ENCODE results near the gene TTLL8. TPM values are rescaled to one million over a fixed set of nuclear protein-coding genes. Genes with fewer than 3 reads are reported as not detected.

Gene TTLL8
- polyA plus RNA-seq, 1 experiment, result not detected

DNA sequence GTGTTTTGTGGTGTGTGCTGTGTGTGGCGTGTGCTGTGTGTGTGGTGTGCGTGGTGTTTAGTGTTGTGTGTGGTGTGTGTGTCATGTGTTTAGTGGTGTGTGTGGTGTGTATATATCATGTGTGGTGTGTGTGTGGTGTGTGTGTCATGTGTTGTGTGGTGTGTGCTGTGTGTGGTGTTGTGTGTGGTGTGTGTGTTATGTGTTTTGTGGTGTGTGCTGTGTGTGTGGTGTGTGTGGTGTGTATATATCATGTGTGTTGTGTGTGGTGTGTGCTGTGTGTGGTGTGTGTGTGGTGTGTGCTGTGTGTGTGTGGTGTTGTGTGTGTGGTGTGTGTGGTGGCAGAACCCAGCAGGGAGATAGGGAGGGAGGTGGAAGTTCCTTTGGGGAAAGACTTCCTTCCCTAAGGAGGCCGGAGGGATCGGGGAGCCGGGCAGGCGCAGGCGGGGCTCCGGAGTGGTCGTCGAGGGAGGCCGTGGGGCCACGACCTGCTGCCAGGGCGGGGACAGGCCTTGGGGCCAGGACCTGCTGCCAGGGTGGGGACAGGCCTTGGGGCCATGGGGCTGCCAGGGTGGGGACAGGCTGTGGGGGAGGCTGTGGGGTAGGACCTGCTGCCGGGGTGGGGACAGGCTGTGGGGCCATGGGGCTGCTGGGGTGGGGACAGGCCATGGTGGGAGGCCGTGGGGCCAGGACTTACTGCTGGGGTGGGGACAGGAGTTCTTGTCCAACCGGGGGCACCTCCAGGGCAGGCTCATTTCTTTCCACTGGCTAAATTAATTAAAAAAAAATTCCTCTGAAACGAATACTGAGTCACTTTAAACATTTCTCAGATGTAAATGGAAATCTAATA is 82.3 kb downstream of the TTLL8 start:
- H3K27ac ChIP-seq (ENCODE audit: low read depth, low read length), result no peak overlapping the region
- no peaks in the 10 kb centered on the region for H3K27me3 ChIP-seq (ENCODE audit: control insufficient read depth, insufficient read depth, low read length)
- H3K9me3 ChIP-seq (ENCODE audit: control insufficient read depth, insufficient read depth, low read length), result peaks cover 6% of the 10 kb centered on the region; the same call in 1 of the 2 replicates
- DNase-seq (ENCODE audit: low read depth, low spot score), result no peak
- CTCF ChIA-PET, result no interaction called here
- POLR2A ChIA-PET, result no interaction called here
- no peak overlapping the region for H3K4me3 ChIP-seq (ENCODE audit: low read depth, low read length)
- no peak for TF ChIP-seq CTCF (IDR thresholded peaks at IDR 0.05; ENCODE audit: low read depth, low read length)

DNA sequence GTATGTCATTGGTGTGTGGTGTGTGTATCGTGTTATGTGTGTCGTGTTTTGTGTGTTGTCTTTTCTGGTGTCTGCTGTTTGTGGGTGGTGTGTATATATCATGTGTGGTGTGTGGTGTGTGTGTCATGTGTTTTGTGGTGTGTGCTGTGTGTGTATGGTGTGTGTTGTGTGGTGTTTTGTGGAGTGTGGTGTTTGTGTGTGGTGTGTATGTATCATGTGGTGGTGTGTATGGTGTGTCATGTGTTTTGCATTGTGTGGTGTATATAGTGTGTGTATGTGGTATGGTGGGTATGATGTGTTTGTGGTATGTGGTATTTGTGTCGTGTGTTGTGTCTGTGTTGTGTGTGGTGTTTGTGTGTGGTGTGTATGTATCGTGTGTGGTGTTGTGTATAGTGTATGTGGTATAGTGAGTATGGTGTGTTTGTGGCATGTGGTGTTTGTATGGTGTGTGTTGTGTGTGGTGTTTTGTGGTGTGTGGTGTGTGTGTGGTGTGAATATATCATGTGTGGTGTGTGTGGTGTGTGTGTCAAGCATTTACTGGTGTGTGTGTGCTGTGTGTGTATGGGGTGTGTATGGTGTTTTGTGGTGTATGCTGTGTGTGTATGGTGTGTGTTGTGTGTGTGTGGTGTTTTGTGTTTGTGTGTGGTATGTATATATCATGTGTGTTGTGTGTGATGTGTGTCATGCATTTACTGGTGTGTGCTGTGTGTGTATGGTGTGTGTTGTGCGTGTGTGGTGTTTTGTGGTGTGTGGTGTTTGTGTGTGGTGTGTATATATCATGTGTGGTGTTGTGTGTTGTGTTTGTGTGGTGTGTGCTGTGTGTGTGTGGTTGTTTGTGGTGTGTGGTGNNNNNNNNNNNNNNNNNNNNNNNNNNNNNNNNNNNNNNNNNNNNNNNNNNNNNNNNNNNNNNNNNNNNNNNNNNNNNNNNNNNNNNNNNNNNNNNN is 84.8 kb downstream of the TTLL8 start:
- CTCF ChIA-PET, result no interaction called here
- Histone ChIP-seq H3K27me3 (ENCODE audit: control insufficient read depth, insufficient read depth, low read length) (no peaks in the 10 kb centered on the region), H3K9me3 (ENCODE audit: control insufficient read depth, insufficient read depth, low read length) (peaks cover 3% of the 10 kb centered on the region; the same call in 1 of the 2 replicates), H3K27ac (ENCODE audit: low read depth, low read length) (no peak overlapping the region), H3K4me3 (ENCODE audit: low read depth, low read length) (no peak overlapping the region)
- no peak for TF ChIP-seq CTCF (IDR thresholded peaks at IDR 0.05; ENCODE audit: low read depth, low read length)
- POLR2A ChIA-PET, result no interaction called here
- DNase-seq (ENCODE audit: low read depth, low spot score), result no peak

- CTCF ChIA-PET, result no interaction called here
- Histone ChIP-seq H3K9me3 (ENCODE audit: control insufficient read depth, insufficient read depth, low read length) (peaks cover 3% of the 10 kb centered on the region; the same call in 1 of the 2 replicates), H3K27ac (ENCODE audit: low read depth, low read length) (no peak overlapping the region), H3K4me3 (ENCODE audit: low read depth, low read length) (peak overlapping the region; percentile 55; the same call in 1 of the 2 replicates), H3K27me3 (ENCODE audit: control insufficient read depth, insufficient read depth, low read length) (no peaks in the 10 kb centered on the region)
- DNase-seq (ENCODE audit: low read depth, low spot score), result no peak
- POLR2A ChIA-PET, result interaction anchor here (0.7 kb wide), 2 partner anchors 10 to 180 kb away, joined by 3 to 6 read pairs; no protein-coding TSS in a partner anchor
- TF ChIP-seq CTCF (IDR thresholded peaks at IDR 0.05; ENCODE audit: low read depth, low read length), result no peak
Measured at GRCh38 chr22:49972163-49973017, 85.7 kb downstream of the TTLL8 start.

GRCh38 chr22:49971232-49972162 is 86.6 kb downstream of the TTLL8 start:
- peaks cover 3% of the 10 kb centered on the region; the same call in 1 of the 2 replicates for H3K9me3 ChIP-seq (ENCODE audit: control insufficient read depth, insufficient read depth, low read length)
- no peaks in the 10 kb centered on the region for H3K27me3 ChIP-seq (ENCODE audit: control insufficient read depth, insufficient read depth, low read length)
- peak overlapping the region; percentile 92 for H3K27ac ChIP-seq (ENCODE audit: low read depth, low read length)
- H3K4me3 ChIP-seq (ENCODE audit: low read depth, low read length), result peak overlapping the region; percentile 55
- ChIA-PET CTCF (no interaction called here), POLR2A (interaction anchor here (0.6 to 1.0 kb wide), 5 partner anchors 9 to 181 kb away, joined by 3 to 12 read pairs (median 4); no protein-coding TSS in a partner anchor)
- TF ChIP-seq CTCF (IDR thresholded peaks at IDR 0.05; ENCODE audit: low read depth, low read length), result no peak
- no peak for DNase-seq (ENCODE audit: low read depth, low spot score)
